ENCODE results near the gene ATG16L2.
"Not testable (repeated sequence)": the region's sequence is repeated elsewhere in the genome, so short reads cannot be mapped to it uniquely, and the experiment has no call there.

- not testable (repeated sequence) for TF ChIP-seq CTCF, POLR2A, POLR2AphosphoS5 (IDR thresholded peaks at IDR 0.05)
Observed at GRCh38 chr11:72806378-72806777, 7.8 kb upstream of the ATG16L2 start.
